ENCODE data around the gene ANO4.

DNA sequence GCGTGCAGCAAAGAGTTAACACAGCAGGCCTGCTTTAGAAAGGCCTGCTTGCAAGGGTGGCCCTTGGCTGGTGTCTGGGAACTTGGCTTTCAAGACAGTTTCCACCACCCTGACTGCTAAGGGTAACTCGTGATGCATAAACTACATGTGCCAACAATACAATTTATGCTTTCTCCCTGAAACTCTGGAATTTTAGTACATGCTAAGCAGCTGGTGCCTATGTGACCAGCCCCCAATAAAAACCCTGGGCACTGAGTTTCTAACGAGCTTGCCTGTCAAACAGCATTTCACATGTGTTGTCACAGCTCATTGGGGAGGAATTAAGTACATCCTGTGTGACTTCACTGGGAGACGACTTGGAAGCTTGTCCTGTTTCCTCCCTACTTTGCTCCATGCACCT lies 282.3 kb downstream of the ANO4 start:
- TF ChIP-seq, protein P1, sequence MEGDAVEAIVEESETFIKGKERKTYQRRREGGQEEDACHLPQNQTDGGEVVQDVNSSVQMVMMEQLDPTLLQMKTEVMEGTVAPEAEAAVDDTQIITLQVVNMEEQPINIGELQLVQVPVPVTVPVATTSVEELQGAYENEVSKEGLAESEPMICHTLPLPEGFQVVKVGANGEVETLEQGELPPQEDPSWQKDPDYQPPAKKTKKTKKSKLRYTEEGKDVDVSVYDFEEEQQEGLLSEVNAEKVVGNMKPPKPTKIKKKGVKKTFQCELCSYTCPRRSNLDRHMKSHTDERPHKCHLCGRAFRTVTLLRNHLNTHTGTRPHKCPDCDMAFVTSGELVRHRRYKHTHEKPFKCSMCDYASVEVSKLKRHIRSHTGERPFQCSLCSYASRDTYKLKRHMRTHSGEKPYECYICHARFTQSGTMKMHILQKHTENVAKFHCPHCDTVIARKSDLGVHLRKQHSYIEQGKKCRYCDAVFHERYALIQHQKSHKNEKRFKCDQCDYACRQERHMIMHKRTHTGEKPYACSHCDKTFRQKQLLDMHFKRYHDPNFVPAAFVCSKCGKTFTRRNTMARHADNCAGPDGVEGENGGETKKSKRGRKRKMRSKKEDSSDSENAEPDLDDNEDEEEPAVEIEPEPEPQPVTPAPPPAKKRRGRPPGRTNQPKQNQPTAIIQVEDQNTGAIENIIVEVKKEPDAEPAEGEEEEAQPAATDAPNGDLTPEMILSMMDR (IDR thresholded peaks at IDR 0.05; ENCODE audit: borderline replicate concordance, extremely low read depth, low read length, poor library complexity, severe bottlenecking): no peak
- no peak for TF ChIP-seq EZH2 (IDR thresholded peaks at IDR 0.05; ENCODE audit: borderline replicate concordance, low read depth, low read length, severe bottlenecking)
